Measurements from ENCODE around the gene SLC9A3.

SLC9A3 gene

GRCh38 chr5:440401-441201 lies 83.6 kb downstream of the SLC9A3 start:
- no peak for TF ChIP-seq CTCF (IDR thresholded peaks at IDR 0.05; ENCODE audit: extremely low read depth, insufficient read depth, missing control alignments)
- in situ Hi-C loops (cut with MboI; ENCODE audit: low pct_unique_long_range_greater_than_20kb, low sequenced_read_pairs, unreplicated experiment): no loop called here
- DNase-seq (ENCODE audit: low spot score): peak; percentile 55

DNA sequence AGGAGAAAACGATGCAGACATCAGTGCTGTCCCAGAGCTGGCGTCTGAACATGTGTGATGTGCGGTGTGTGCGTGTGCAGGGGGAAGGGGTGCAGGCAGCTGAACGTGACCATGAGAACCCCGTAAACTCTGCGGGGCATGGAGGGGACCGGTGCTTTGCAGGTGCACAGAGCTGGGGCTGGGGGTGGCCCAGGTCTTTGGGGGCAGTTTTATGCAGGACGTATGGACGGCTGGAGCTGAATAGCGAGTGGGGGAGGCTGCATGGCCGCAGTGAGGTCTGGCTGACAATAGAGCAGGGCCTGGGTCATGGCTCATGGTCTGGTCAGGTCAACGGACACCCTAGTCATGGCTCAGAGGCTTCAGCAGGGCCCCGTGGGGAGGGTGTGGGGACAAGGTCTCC lies 84.6 kb downstream of the SLC9A3 start:
- no peak for DNase-seq (ENCODE audit: low spot score)
- no peak for TF ChIP-seq CTCF (IDR thresholded peaks at IDR 0.05; ENCODE audit: extremely low read depth, insufficient read depth, missing control alignments)
- in situ Hi-C loops (cut with MboI; ENCODE audit: low pct_unique_long_range_greater_than_20kb, low sequenced_read_pairs, unreplicated experiment): loop anchor here (10.0 kb wide), 1 partner anchor 115 kb away; the partner anchor contains the start of gene AHRR

GRCh38 chr5:439181-439580 lies 85.1 kb downstream of the SLC9A3 start:
- in situ Hi-C loops (cut with MboI; ENCODE audit: low pct_unique_long_range_greater_than_20kb, low sequenced_read_pairs, unreplicated experiment): loop anchor here (10.0 kb wide), 1 partner anchor 114 kb away; the partner anchor contains the start of gene AHRR
- no peak for TF ChIP-seq CTCF (IDR thresholded peaks at IDR 0.05; ENCODE audit: extremely low read depth, insufficient read depth, missing control alignments)
- DNase-seq (ENCODE audit: low spot score): no peak

GRCh38 chr5:438481-438981 lies 85.7 kb downstream of the SLC9A3 start:
- DNase-seq (ENCODE audit: low spot score): no peak
- no peak for TF ChIP-seq CTCF (IDR thresholded peaks at IDR 0.05; ENCODE audit: extremely low read depth, insufficient read depth, missing control alignments)
- in situ Hi-C loops (cut with MboI; ENCODE audit: low pct_unique_long_range_greater_than_20kb, low sequenced_read_pairs, unreplicated experiment): loop anchor here (10.0 kb wide), 1 partner anchor 114 kb away; the partner anchor contains the start of gene AHRR

DNA sequence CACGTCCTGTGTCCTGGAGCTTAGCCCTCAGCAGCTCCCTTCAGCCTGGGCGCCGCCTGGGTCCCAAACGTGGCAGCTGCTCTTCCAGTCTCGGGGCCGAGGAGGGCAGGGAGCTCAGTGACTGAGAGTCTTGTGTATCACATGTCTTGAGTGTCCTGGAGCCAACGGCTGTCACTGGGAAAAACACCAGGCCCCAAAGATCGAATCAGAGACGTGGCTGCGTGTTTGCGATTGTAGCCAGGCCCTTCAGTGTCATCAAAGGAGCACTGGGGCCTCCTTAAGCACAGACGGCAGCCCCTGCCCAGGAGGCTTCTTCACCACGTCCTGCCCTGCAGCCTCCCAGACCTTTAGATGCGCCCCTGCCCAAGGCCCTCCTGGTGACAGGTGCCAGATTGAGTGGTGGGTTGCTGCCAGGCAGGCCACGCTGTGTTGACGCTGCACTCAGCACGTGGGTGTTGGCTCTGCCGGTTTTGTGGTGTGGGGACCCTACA lies 86.9 kb downstream of the SLC9A3 start:
- no peak for TF ChIP-seq CTCF (IDR thresholded peaks at IDR 0.05; ENCODE audit: extremely low read depth, insufficient read depth, missing control alignments)
- no peak for DNase-seq (ENCODE audit: low spot score)
- in situ Hi-C loops (cut with MboI; ENCODE audit: low pct_unique_long_range_greater_than_20kb, low sequenced_read_pairs, unreplicated experiment): loop anchor here (10.0 kb wide), 1 partner anchor 113 kb away; the partner anchor contains the start of gene AHRR

DNA sequence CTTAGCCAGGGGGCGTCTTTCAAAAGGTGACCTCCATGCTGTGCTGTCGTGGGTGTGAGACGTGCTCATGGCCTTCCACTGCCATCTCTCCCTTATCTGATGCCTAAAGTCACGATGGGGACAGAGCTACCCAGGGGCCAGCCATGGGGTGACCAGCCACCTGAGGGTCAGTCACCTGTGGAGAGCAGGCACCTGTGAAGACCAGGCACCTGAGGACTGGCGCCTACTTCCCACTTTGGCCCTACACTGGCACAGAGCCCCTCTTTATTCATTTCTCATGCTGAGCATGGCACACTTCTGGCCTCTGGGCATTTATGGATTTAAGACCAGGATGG lies 87.6 kb downstream of the SLC9A3 start:
- in situ Hi-C loops (cut with MboI; ENCODE audit: low pct_unique_long_range_greater_than_20kb, low sequenced_read_pairs, unreplicated experiment): loop anchor here (10.0 kb wide), 1 partner anchor 112 kb away; the partner anchor contains the start of gene AHRR
- DNase-seq (ENCODE audit: low spot score): no peak
- TF ChIP-seq CTCF (IDR thresholded peaks at IDR 0.05; ENCODE audit: extremely low read depth, insufficient read depth, missing control alignments): no peak

All from GM13977 (cell line).